Mammary epithelial cell (primary cell): ENCODE measurements around the gene ETV1.

Experiments used
- EZH2 ChIP-seq: IDR thresholded peaks from 2 replicates; pipeline ENCODE4 v1.6.1; 2012; ENCODE audit warnings: low read length, inconsistent platforms, borderline replicate concordance
- TF ChIP-seq, protein P1 (sequence below), 2 donors: IDR thresholded peaks in 1 of 2; conservative IDR thresholded peaks in 1 of 2; 2 replicates each; pipeline ENCODE4 v1.5.1; 2011 to 2012; ENCODE audit warnings: inconsistent platforms in 2 of 2, low read length in 2 of 2, mild to moderate bottlenecking in 2 of 2, control low read depth in 1 of 2, low read depth in 1 of 2; ENCODE audit not compliant: insufficient read depth in 1 of 2; ENCODE audit errors: extremely low read depth in 1 of 2

GRCh38 chr7:13953368-13953767 is 36.1 kb downstream of the ETV1 start:
- no peak for TF ChIP-seq EZH2
- TF ChIP-seq, protein P1, sequence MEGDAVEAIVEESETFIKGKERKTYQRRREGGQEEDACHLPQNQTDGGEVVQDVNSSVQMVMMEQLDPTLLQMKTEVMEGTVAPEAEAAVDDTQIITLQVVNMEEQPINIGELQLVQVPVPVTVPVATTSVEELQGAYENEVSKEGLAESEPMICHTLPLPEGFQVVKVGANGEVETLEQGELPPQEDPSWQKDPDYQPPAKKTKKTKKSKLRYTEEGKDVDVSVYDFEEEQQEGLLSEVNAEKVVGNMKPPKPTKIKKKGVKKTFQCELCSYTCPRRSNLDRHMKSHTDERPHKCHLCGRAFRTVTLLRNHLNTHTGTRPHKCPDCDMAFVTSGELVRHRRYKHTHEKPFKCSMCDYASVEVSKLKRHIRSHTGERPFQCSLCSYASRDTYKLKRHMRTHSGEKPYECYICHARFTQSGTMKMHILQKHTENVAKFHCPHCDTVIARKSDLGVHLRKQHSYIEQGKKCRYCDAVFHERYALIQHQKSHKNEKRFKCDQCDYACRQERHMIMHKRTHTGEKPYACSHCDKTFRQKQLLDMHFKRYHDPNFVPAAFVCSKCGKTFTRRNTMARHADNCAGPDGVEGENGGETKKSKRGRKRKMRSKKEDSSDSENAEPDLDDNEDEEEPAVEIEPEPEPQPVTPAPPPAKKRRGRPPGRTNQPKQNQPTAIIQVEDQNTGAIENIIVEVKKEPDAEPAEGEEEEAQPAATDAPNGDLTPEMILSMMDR (conservative IDR thresholded peaks at IDR 0.05 in 1 of 2, IDR thresholded peaks at IDR 0.05 in 1 of 2; ENCODE audit: extremely low read depth in 1 of 2, insufficient read depth in 1 of 2, low read depth in 1 of 2, low read length in 2 of 2): no peak
